Liver (tissue), 9 donors: Measurements from ENCODE around the gene OPN1SW. TPM values are rescaled to one million over a fixed set of nuclear protein-coding genes. Genes with fewer than 3 reads are reported as not detected.
A peak's percentile ranks its signal among the peaks of the same experiment; 100 is the strongest.

ENCODE experiments used
- DNase-seq: peaks from one replicate; pipeline ENCODE4 v3.0.0-alpha.2; 2017; ENCODE audit warnings: low spot score
- H3K27ac ChIP-seq, 2 donors: one replicate each; pipeline ENCODE4 v1.7.0; 2013; ENCODE audit warnings: inconsistent platforms in 2 of 2, low read length in 2 of 2, control low read depth in 1 of 2, low read depth in 1 of 2, mild to moderate bottlenecking in 1 of 2
- H3K27me3 ChIP-seq, 4 donors: one replicate each; pipeline versions ENCODE4 v1.6.1 to v1.7.0; 2013; ENCODE audit warnings: low read length in 3 of 4, inconsistent platforms in 1 of 4, mild to moderate bottlenecking in 1 of 4, moderate library complexity in 1 of 4; ENCODE audit not compliant: control insufficient read depth in 4 of 4, insufficient read depth in 4 of 4
- H3K36me3 ChIP-seq, 4 donors: one replicate each; pipeline versions ENCODE4 v1.6.1 to v1.7.0; 2013; ENCODE audit warnings: low read length in 3 of 4, mild to moderate bottlenecking in 3 of 4, low read depth in 1 of 4, moderate library complexity in 1 of 4; ENCODE audit not compliant: control insufficient read depth in 4 of 4, insufficient read depth in 3 of 4
- H3K4me1 ChIP-seq, 4 donors: one replicate each; pipeline versions ENCODE4 v1.6.1 to v1.7.0; 2013; ENCODE audit warnings: low read length in 3 of 4, mild to moderate bottlenecking in 3 of 4, moderate library complexity in 1 of 4; ENCODE audit not compliant: control insufficient read depth in 4 of 4, insufficient read depth in 4 of 4
- H3K4me3 ChIP-seq, 3 donors: one replicate each; pipeline versions ENCODE4 v1.6.1 to v1.7.0; 2013; ENCODE audit warnings: low read length in 3 of 3, control low read depth in 1 of 3, low read depth in 1 of 3, mild to moderate bottlenecking in 1 of 3
- H3K9ac ChIP-seq, 2 donors: one replicate each; pipeline ENCODE4 v1.7.0; 2013; ENCODE audit warnings: low read length in 2 of 2, mild to moderate bottlenecking in 2 of 2, moderate library complexity in 2 of 2, control low read depth in 1 of 2, low read depth in 1 of 2
- H3K9me3 ChIP-seq, 4 donors: one replicate each; pipeline versions ENCODE4 v1.6.1 to v1.7.0; 2013; ENCODE audit warnings: low read length in 3 of 4; ENCODE audit not compliant: control insufficient read depth in 4 of 4
- ATF3 ChIP-seq: IDR thresholded peaks from 2 replicates; pipeline ENCODE4 v1.6.1; 2016; ENCODE audit warnings: antibody characterized with exemption
- CTCF ChIP-seq: fragments of 150-350 bp; IDR thresholded peaks from 2 replicates; pipeline ENCODE4 v1.5.1; 2017; ENCODE audit warnings: improper control_type of control experiment, low read depth, low read length; ENCODE audit not compliant: missing input control
- EGR1 ChIP-seq, 2 donors: IDR thresholded peaks; 2 replicates each; pipeline ENCODE4 v1.6.1; 2016 to 2018; ENCODE audit warnings: antibody characterized with exemption in 2 of 2, low read depth in 2 of 2
- FOXA1 ChIP-seq: IDR thresholded peaks from 2 replicates; pipeline ENCODE4 v1.6.1; 2016; ENCODE audit warnings: antibody characterized with exemption
- GABPA ChIP-seq, 2 donors: IDR thresholded peaks in 1 of 2; conservative IDR thresholded peaks in 1 of 2; 2 replicates each; pipeline ENCODE4 v1.6.1; 2016; ENCODE audit warnings: antibody characterized with exemption in 2 of 2, mild to moderate bottlenecking in 1 of 2, moderate library complexity in 1 of 2
- HNF4A ChIP-seq, 2 donors: conservative IDR thresholded peaks; 2 replicates each; pipeline ENCODE4 v1.6.1; 2016; ENCODE audit warnings: antibody characterized with exemption in 2 of 2, mild to moderate bottlenecking in 2 of 2
- HNF4G ChIP-seq: IDR thresholded peaks from 2 replicates; pipeline ENCODE4 v1.6.1; 2016; ENCODE audit warnings: antibody characterized with exemption
- JUND ChIP-seq, 2 donors: IDR thresholded peaks; 2 replicates each; pipeline ENCODE4 v1.6.1; 2016; ENCODE audit warnings: antibody characterized with exemption in 2 of 2
- MAX ChIP-seq: IDR thresholded peaks from 2 replicates; pipeline ENCODE4 v1.6.1; 2016; ENCODE audit warnings: antibody characterized with exemption
- NR2F2 ChIP-seq: IDR thresholded peaks from 2 replicates; pipeline ENCODE4 v1.6.1; 2016; ENCODE audit warnings: antibody characterized with exemption
- RAD21 ChIP-seq, 2 donors: IDR thresholded peaks; 2 replicates each; pipeline ENCODE4 v1.6.1; 2016; ENCODE audit warnings: antibody characterized with exemption in 2 of 2, mild to moderate bottlenecking in 2 of 2
- REST ChIP-seq: IDR thresholded peaks from 2 replicates; pipeline ENCODE4 v1.6.1; 2016; ENCODE audit warnings: antibody characterized with exemption, mild to moderate bottlenecking
- RXRA ChIP-seq, 2 donors: IDR thresholded peaks; 2 replicates each; pipeline ENCODE4 v1.6.1; 2017 to 2018; ENCODE audit warnings: antibody characterized with exemption in 2 of 2, mild to moderate bottlenecking in 1 of 2
- SP1 ChIP-seq: IDR thresholded peaks from 2 replicates; pipeline ENCODE4 v1.6.1; 2018; ENCODE audit warnings: antibody characterized with exemption, mild to moderate bottlenecking
- TAF1 ChIP-seq: conservative IDR thresholded peaks from 2 replicates; pipeline ENCODE4 v1.6.1; 2016; ENCODE audit warnings: antibody characterized with exemption, mild to moderate bottlenecking
- YY1 ChIP-seq: IDR thresholded peaks from 2 replicates; pipeline ENCODE4 v1.6.1; 2016; ENCODE audit warnings: antibody characterized with exemption, mild to moderate bottlenecking
- ZBTB33 ChIP-seq: IDR thresholded peaks from 2 replicates; pipeline ENCODE4 v1.6.1; 2016; ENCODE audit warnings: antibody characterized with exemption
- WGBS: extraction: QIAGEN DNeasy Blood & Tissue Kit; methylation state at CpG from one replicate; pipeline ENCODE4 v1.1.7; 2013; 5-methylcytosine and 5-hydroxymethylcytosine counted together
- polyA plus RNA-seq, 2 donors: library from polyadenylated mRNA; stranded (reverse) in 1 of 2; unstranded in 1 of 2; fragments of 200-250 nt in 1 of 2; fragments of >200 nt in 1 of 2; fragmentation: Nextera tagmentation in 1 of 2; extraction: Ambion mirVana in 1 of 2; gene quantifications; one replicate each; pipeline versions ENCODE4 v1.2.1 to v1.2.3, GENCODE V29; 2013 to 2015
- total RNA-seq, 2 donors: library from RNA; depleted of rRNA; stranded (reverse); fragments of >200 nt; gene quantifications; one replicate each; pipeline ENCODE4 v1.2.3, GENCODE V29; 2014
- donor health status: healthy.
- donor health status: healthy.
- donor health status: healthy.
- donor health status: healthy.
- donor health status: healthy.

Gene OPN1SW
- total and polyA plus RNA-seq, 4 donors, result 0.29 TPM; not detected in 3

- H3K27ac ChIP-seq, result no peak overlapping the region
- no peaks in the 10 kb centered on the region for H3K36me3 ChIP-seq
- no peaks in the 10 kb centered on the region for H3K9me3 ChIP-seq
- no peaks in the 10 kb centered on the region for H3K27me3 ChIP-seq
- H3K4me3 ChIP-seq, result peak overlapping the region in 2 of 3 donors; percentile 77 to 88
- TF ChIP-seq ATF3, result no peak
- no peak for TF ChIP-seq YY1
- no peak for TF ChIP-seq EGR1 (IDR thresholded peaks at IDR 0.05; ENCODE audit: low read depth in 2 of 2)
- no peak for TF ChIP-seq FOXA1
- no peak for TF ChIP-seq GABPA (IDR thresholded peaks at IDR 0.05 in 1 of 2, conservative IDR thresholded peaks at IDR 0.05 in 1 of 2)
- no peak for TF ChIP-seq SP1
- 22% methylated on average over 45 of the region's 45 CpGs for WGBS
- peaks cover 2 to 12% (median 6%) of the 10 kb centered on the region in 4 donors for H3K4me1 ChIP-seq
- DNase-seq, result no peak
- no peak overlapping the region for H3K9ac ChIP-seq
These were observed 14.9 kb upstream of the OPN1SW start for GRCh38 chr7:128790315-128791041.

- Histone ChIP-seq H3K9ac (no peak overlapping the region), H3K4me1 (peaks cover 2 to 12% (median 6%) of the 10 kb centered on the region in 4 donors), H3K27ac (no peak overlapping the region), H3K36me3 (no peaks in the 10 kb centered on the region), H3K9me3 (no peaks in the 10 kb centered on the region), H3K27me3 (no peaks in the 10 kb centered on the region), H3K4me3 (no peak overlapping the region)
- WGBS, result 70% methylated on average over 9 of the region's 9 CpGs
- DNase-seq, result no peak
- no peak for TF ChIP-seq HNF4A (conservative IDR thresholded peaks at IDR 0.05)
- TF ChIP-seq TAF1, result no peak
- no peak for TF ChIP-seq NR2F2
- no peak for TF ChIP-seq ZBTB33
- no peak for TF ChIP-seq SP1
- TF ChIP-seq MAX, result no peak
- no peak for TF ChIP-seq RAD21 (IDR thresholded peaks at IDR 0.05)
- no peak for TF ChIP-seq EGR1 (IDR thresholded peaks at IDR 0.05; ENCODE audit: low read depth in 2 of 2)
- no peak for TF ChIP-seq CTCF
- no peak for TF ChIP-seq FOXA1
- TF ChIP-seq JUND (IDR thresholded peaks at IDR 0.05), result no peak
- TF ChIP-seq HNF4G, result no peak
- TF ChIP-seq REST, result no peak
- no peak for TF ChIP-seq RXRA (IDR thresholded peaks at IDR 0.05)
- no peak for TF ChIP-seq GABPA (IDR thresholded peaks at IDR 0.05 in 1 of 2, conservative IDR thresholded peaks at IDR 0.05 in 1 of 2)
- TF ChIP-seq YY1, result no peak
These were observed 13.1 kb upstream of the OPN1SW start for GRCh38 chr7:128788446-128789412.
